Activated T-cell treated with anti-CD3 and anti-CD28 coated beads for 48 hours (primary cell): Measurements from ENCODE around the gene USF1.
A peak's percentile ranks its signal among the peaks of the same experiment; 100 is the strongest.

Experiments used
- DNase-seq: peaks from one replicate; pipeline ENCODE4 v3.0.0-alpha.2; 2020; ENCODE audit warnings: low read depth

USF1 gene

GRCh38 chr1:161045736-161046604, at the start of gene USF1:
Gene USF1, minus strand, starts transcription at chr1:161045977. Its CDS starts 2,702 bp downstream, at chr1:161043275.
- peak; percentile 90 for DNase-seq

DNA sequence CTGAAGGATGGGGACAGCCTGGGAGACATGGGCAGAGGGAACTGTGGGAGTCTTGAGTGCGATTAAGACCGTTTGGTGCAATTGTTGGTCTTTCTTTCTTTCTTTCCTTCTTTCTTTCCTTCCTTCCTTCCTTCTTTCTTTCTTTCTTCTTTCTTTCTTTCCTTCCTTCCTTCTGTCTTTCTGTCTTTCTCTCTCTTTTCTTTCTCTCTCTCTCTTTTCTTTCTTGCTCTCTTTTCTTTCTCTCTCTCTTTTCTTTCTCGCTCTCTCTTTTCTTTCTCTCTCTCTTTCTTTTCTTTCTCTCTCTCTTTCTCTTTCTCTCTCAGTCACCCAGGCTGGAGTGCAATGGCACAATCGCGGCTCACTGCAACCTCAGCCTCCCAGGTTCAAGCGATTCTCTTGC, 49.5 kb upstream of the USF1 start:
- no peak for DNase-seq

GRCh38 chr1:161094481-161094880, 48.7 kb upstream of the USF1 start:
- no peak for DNase-seq

DNA sequence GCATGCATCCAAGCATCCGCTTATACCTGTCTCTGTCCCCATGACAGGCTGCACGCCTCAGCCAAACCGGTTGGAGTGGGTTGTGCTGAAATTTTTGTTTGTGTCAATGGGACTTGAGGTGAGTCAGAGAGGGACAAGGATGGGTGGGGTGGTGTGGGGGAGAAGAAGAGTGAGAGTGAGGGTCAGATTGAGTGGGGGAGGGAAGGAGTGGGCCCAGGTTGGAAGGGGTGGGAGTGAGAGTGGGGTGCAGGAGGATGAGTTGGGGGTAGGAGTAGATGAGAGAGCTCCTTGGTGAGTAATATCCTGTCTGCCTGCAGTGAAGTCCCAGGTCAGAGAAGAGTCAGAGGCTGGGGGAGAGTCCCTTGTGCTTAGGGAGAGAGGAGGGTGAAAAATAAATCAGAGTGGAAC, 46.8 kb upstream of the USF1 start:
- peak; percentile 34 for DNase-seq

DNA sequence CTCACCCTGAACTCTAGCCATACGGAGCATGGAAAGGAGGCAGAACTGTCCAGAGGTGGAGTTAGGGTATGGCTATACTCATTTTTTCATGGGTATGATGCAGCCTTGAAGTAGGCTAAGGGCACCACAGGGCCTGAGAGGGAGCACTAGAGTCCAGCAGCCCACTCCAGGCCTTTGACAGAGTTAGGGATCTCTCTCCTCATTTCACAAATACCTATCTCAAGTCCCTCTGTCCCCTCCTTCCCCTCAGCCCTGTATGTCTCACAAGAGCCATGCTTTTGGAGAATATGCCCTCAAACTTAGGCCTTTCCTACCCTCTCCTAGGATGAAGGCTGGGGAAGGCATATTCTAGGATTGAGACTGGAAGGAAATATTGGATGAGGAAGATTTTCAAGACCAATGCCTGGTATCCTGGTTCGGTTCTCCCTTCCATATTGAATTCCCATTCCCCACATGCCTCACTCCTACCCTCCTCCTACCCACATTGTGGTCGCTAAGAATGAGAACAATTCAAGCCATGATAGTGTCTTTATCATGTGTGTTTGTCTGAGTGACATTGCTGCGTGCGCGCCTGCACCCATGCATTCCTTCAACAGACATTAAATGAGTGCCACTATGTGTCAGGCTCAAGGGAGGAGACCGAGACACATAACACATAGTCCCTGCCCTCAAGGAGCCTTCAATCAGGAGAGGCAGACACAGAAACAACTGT, 46.2 kb upstream of the USF1 start:
- DNase-seq = no peak

DNA sequence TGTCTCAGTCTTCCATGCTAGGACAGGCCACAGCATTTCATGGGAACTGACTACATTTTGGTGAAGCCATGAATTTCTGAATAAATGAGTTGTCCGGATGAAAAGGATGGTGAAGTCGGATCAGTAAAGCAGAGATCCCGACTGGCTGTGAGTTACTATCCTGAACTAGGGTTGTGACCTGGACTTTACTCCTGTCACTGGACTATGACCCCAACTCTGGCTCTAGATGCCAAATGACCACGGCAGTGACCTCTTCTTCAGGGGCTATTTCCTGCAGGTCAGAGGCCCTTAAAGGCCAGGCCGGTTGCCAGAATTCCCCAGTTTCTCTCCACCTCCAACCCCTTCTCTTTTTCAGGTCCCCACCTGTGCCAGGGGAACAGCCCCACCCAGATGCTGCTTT, 45.3 kb upstream of the USF1 start:
- no peak for DNase-seq

- DNase-seq = no peak
Observed at GRCh38 chr1:161090617-161091016, 44.8 kb upstream of the USF1 start.

DNA sequence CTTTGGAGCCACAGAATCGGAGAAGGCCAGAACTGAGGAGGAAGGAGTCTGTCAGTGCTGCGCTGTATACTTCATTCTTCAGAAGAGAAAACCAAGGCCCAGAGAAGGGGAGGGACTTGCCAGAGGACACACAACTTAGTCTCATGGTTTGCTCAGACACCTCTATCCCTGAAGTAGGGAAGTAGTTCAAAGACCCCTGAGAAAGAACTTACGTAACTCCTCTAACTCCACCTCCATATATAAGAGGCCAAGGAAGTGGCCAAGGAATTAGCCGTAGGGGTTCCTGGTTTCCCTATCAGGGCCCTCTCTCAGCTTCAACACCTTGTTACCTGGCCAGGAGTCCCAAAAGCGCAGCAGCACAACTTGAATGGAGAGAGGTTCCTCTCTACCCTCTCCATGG, 44.2 kb upstream of the USF1 start:
- no peak for DNase-seq

- DNase-seq = no peak
Observed at GRCh38 chr1:161089251-161089924, 43.6 kb upstream of the USF1 start, which contains the start of gene NECTIN4. Gene NECTIN4, minus strand, starts transcription at chr1:161089558. Its CDS starts 262 bp downstream, at chr1:161089296.

- no peak for DNase-seq
Observed at GRCh38 chr1:161088587-161089110, 42.9 kb upstream of the USF1 start.

DNA sequence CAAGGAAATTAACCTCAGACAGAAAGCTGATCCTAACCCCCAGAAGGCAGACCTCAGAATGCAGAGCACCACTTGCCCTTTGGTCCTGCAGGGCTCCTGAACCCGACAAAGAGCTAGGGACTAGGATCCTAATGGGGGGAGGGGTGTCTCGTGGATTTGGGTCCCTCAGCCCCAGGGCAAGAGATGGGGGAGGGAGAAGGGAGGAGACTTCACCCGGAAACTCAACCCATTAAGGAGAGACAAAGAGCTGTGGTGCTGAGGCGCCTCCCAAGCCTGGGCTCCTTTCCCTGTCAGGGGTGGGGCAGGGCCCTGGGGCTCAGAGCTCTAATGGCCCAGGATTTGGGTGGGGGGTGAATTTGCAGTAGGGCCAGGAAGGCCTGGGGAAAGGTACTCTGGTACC, 40.7 kb upstream of the USF1 start:
- DNase-seq = no peak

DNA sequence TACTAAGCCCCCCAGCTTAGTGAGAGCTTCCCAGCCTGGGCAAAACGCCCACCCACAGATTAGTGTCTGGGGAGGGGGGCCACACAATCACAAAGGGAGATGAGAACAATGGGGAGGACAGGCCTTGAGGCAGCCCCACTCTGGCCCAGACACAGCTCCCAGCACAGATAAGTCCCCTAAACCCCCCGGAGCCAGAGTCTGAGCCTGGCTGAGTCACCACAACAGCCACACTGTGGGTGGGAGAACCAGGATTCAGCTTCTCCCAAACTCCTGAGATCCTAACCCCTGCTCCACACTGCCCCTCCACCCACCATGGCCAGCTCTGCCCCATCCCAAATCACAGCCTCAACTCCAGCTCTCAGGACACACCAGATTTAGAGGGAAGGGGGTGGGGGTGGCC, 39.4 kb upstream of the USF1 start:
- DNase-seq = no peak

DNA sequence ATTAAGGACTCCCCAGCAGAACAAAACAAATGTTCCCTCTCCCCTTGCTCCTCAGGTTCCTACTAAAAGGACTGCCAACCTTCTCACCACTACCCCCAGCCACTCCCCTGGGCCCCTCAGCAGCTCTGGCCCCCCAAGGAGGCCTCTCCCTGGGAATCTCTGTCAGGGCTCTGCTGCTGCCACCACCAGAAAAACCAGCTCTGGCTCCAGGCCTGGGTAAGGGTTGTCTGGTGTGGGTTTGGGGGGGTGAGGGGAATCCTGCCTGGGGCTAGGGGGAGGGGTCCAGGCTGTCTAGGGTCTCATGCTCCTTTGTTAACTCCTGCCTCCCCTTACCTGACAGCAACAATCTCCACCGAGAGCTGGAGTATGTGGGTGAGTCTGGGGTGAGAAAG, 38.8 kb upstream of the USF1 start:
- no peak for DNase-seq

- DNase-seq = no peak
Observed at GRCh38 chr1:161083748-161084596, 38.2 kb upstream of the USF1 start.

DNA sequence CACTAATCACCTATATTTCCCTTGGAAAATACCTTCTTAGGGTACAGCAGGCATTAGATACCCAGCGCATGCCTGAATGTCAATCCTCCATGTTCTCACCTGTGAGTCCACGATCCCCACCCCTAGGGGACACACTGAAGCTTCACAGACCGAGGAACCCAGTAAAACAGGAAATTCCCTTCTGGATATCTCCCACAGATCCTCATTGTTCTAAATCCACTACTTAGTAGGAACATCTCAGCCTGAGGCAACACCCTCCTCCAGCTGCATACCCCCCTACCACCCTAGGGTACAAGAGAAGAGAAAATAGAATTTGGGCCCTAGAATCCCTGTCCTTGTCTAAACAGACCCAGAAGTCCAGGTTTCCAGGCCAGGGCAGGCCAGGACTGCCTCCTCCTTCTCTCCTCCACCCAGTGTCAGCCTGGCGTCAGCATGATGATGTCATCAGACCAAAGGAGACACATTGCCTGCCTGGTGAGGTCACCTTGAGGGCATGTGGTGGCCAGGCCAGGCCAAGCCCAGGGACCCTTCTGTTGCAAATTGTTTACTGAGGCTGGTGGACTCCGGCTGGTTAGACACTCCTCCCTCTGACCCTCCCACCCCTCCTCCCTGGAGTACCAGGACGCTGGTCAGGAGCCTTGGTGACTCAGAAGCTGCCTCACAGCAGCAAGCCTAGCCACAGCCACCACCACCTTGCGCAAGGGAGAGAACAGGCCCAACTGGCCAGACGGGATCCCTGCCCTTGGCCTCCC, 37.4 kb upstream of the USF1 start:
- no peak for DNase-seq

- no peak for DNase-seq
Observed at GRCh38 chr1:161082483-161082882, 36.7 kb upstream of the USF1 start.

GRCh38 chr1:161081519-161081918, 35.7 kb upstream of the USF1 start:
- DNase-seq = no peak

- no peak for DNase-seq
Observed at GRCh38 chr1:161080441-161081405, 34.9 kb upstream of the USF1 start.

DNA sequence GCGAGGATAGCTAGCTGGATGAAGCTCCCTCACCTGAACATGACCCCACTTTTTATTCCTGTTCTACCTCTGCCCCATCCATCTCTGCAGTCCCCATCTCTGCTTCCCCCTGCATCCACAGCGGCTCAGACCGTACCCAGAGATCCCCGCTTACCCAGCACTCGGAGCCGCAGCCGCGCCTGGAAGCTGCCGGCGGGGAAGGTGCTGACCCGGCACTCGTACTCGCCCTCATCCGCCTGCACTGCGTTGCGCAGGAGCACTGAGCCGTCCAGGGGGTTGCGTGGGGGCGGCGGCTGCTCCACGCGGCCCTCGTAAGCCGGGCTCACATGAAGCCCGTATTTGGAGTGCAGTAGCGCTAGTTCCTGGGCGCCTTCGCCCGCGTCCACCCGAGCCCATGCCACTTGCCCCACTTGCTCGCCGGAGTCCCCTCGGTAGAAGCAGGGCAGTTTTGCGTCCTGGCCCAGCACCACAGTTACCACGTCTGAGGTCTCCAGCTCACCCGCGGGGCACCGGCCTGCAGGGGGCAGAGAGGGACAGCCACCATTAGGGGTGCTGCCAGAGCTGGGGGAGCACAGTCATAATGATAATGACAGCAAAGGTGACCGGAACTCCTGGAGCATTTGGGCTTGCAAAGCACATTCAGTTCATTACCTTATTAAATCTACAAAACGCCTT, 33.8 kb upstream of the USF1 start:
- DNase-seq = no peak
